VCaP (cell line): ENCODE results near the gene POLR2E.

Experiments used
- H3K27ac ChIP-seq: fragments of 450-650 bp; 2 replicates; pipeline ENCODE4 v1.5.1; 2017
- TF ChIP-seq, protein P1 (sequence below): fragments of 450-650 bp; conservative IDR thresholded peaks from 2 replicates; pipeline ENCODE4 v1.5.1; 2017; ENCODE audit warnings: mild to moderate bottlenecking, moderate library complexity

The POLR2E gene

GRCh38 chr19:1123381-1123780 lies 28.2 kb upstream of the POLR2E start:
- H3K27ac ChIP-seq: no peak overlapping the region
- TF ChIP-seq, protein P1, sequence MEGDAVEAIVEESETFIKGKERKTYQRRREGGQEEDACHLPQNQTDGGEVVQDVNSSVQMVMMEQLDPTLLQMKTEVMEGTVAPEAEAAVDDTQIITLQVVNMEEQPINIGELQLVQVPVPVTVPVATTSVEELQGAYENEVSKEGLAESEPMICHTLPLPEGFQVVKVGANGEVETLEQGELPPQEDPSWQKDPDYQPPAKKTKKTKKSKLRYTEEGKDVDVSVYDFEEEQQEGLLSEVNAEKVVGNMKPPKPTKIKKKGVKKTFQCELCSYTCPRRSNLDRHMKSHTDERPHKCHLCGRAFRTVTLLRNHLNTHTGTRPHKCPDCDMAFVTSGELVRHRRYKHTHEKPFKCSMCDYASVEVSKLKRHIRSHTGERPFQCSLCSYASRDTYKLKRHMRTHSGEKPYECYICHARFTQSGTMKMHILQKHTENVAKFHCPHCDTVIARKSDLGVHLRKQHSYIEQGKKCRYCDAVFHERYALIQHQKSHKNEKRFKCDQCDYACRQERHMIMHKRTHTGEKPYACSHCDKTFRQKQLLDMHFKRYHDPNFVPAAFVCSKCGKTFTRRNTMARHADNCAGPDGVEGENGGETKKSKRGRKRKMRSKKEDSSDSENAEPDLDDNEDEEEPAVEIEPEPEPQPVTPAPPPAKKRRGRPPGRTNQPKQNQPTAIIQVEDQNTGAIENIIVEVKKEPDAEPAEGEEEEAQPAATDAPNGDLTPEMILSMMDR: no peak

DNA sequence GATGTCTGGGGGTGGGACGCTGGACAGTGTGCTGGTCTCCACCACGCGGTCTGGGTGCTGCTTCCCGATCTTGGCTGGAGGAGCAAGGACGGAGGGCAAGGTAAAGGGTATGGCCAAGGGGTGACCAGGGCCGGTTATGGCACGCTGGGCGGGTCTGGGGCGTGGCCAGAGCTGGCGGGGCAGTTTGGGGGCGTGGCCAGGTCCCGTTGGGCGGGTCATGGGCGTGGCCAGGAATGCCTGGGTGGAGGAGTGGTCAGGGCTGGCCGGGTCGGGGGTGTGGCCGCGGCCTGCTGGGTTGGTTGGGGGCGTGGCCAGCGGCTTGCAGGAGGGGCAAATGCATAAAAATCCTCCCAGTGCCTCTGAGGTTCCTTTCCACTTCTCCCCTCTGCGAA lies 27.8 kb upstream of the POLR2E start:
- no peak overlapping the region for H3K27ac ChIP-seq
- TF ChIP-seq, protein P1: no peak

GRCh38 chr19:1122021-1122971 lies 27.1 kb upstream of the POLR2E start:
- H3K27ac ChIP-seq: no peak overlapping the region
- TF ChIP-seq, protein P1: no peak

DNA sequence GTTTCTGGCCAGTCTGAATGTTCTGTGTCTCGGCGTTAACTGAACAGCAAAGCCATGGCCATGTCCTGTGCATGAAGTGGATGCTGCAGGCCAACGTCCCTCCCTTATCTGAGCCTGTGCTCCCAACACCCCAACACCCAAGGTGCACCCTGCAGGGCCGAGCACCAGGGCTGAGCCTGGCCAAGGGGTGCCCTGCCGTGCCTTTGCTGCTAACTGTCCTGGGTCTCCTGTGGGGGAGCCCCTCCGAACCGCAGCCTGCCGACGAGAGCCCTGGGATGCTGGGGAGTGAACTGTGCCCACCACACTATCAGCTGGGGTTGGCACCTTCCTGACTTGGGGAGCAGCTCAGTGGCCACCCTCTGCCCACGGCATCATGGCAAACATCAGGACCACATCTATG lies 26.2 kb upstream of the POLR2E start:
- TF ChIP-seq, protein P1: no peak
- no peak overlapping the region for H3K27ac ChIP-seq

- H3K27ac ChIP-seq: no peak overlapping the region
- TF ChIP-seq, protein P1: no peak
Observed at GRCh38 chr19:1119475-1120217, 24.5 kb upstream of the POLR2E start.

- TF ChIP-seq, protein P1: no peak
- H3K27ac ChIP-seq: no peak overlapping the region
Observed at GRCh38 chr19:1118999-1119398, 23.8 kb upstream of the POLR2E start.

- TF ChIP-seq, protein P1: no peak
- no peak overlapping the region for H3K27ac ChIP-seq
Observed at GRCh38 chr19:1117654-1118053, 22.5 kb upstream of the POLR2E start.
